H9 (cell line): ENCODE results near the gene SLC6A19. TPM values are rescaled to one million over a fixed set of nuclear protein-coding genes. Genes with fewer than 3 reads are reported as not detected.

Experiments used
- DNase-seq: peaks from one replicate; pipeline ENCODE4 v3.0.0-alpha.2; 2017
- H2AFZ ChIP-seq: one replicate; pipeline ENCODE4 v1.6.1; 2013; ENCODE audit warnings: mild to moderate bottlenecking, low read length, control low read depth, moderate library complexity
- H2AK5ac ChIP-seq: 2 replicates; pipeline ENCODE4 v1.6.1; 2013; ENCODE audit warnings: low read length, control low read depth, mixed read lengths; ENCODE audit not compliant: insufficient read length
- H2BK120ac ChIP-seq: one replicate; pipeline ENCODE4 v1.6.1; 2013; ENCODE audit warnings: low read depth, mild to moderate bottlenecking, low read length, control low read depth, inconsistent platforms; ENCODE audit not compliant: poor library complexity, severe bottlenecking
- H2BK12ac ChIP-seq: 2 replicates; pipeline ENCODE4 v1.6.1; 2013; ENCODE audit warnings: low read length, control low read depth, mixed read lengths, low read depth; ENCODE audit not compliant: insufficient read length
- H2BK15ac ChIP-seq: 2 replicates; pipeline ENCODE4 v1.6.1; 2013; ENCODE audit warnings: low read depth, low read length, control low read depth
- H2BK20ac ChIP-seq: one replicate; pipeline ENCODE4 v1.6.1; 2013; ENCODE audit warnings: low read depth, mild to moderate bottlenecking, low read length, control low read depth, inconsistent platforms; ENCODE audit not compliant: poor library complexity, severe bottlenecking
- H2BK5ac ChIP-seq: 2 replicates; pipeline ENCODE4 v1.6.1; 2013; ENCODE audit warnings: low read length, control low read depth, mixed read lengths; ENCODE audit not compliant: insufficient read length
- H3K14ac ChIP-seq: 2 replicates; pipeline ENCODE4 v1.6.1; 2013; ENCODE audit warnings: low read length, control low read depth; ENCODE audit not compliant: insufficient read depth
- H3K18ac ChIP-seq: 2 replicates; pipeline ENCODE4 v1.6.1; 2013; ENCODE audit warnings: low read depth, mild to moderate bottlenecking, mixed read lengths, low read length, control low read depth; ENCODE audit not compliant: insufficient read length
- H3K23ac ChIP-seq: 2 replicates; pipeline ENCODE4 v1.6.1; 2013; ENCODE audit warnings: low read length, control low read depth, mixed read lengths, low read depth; ENCODE audit not compliant: insufficient read length
- H3K23me2 ChIP-seq: 2 replicates; pipeline ENCODE4 v1.6.1; 2013; ENCODE audit warnings: low read depth, mild to moderate bottlenecking, mixed read lengths, low read length, control low read depth; ENCODE audit not compliant: insufficient read length, poor library complexity, severe bottlenecking
- H3K27ac ChIP-seq: 2 replicates; pipeline ENCODE4 v1.5.1; 2013; ENCODE audit warnings: low read length, control low read depth, mixed read lengths, low read depth; ENCODE audit not compliant: insufficient read length
- H3K27me3 ChIP-seq: 2 replicates; pipeline ENCODE4 v1.6.1; 2013; ENCODE audit warnings: low read length, control low read depth, inconsistent platforms; ENCODE audit not compliant: insufficient read depth
- H3K4ac ChIP-seq: 2 replicates; pipeline ENCODE4 v1.6.1; 2013; ENCODE audit warnings: low read depth, mild to moderate bottlenecking, control low read depth, inconsistent platforms, low read length, moderate library complexity
- H3K4me1 ChIP-seq: 2 replicates; pipeline ENCODE4 v1.6.1; 2013; ENCODE audit warnings: low read length, control low read depth, inconsistent platforms; ENCODE audit not compliant: insufficient read depth
- H3K4me2 ChIP-seq: 2 replicates; pipeline ENCODE4 v1.6.1; 2013; ENCODE audit warnings: low read length, control low read depth, mixed read lengths; ENCODE audit not compliant: insufficient read length, insufficient read depth
- H3K56ac ChIP-seq: 2 replicates; pipeline ENCODE4 v1.6.1; 2013; ENCODE audit warnings: low read depth, mild to moderate bottlenecking, mixed read lengths, low read length, control low read depth; ENCODE audit not compliant: insufficient read length
- H3K79me1 ChIP-seq: 2 replicates; pipeline ENCODE4 v1.6.1; 2013; ENCODE audit warnings: low read depth, mild to moderate bottlenecking, moderate library complexity, low read length, control low read depth, inconsistent platforms; ENCODE audit not compliant: insufficient read depth, poor library complexity, severe bottlenecking
- H3K79me2 ChIP-seq: 2 replicates; pipeline ENCODE4 v1.6.1; 2013; ENCODE audit warnings: low read length, control low read depth, inconsistent platforms; ENCODE audit not compliant: insufficient read depth
- H3K9ac ChIP-seq: 2 replicates; pipeline ENCODE4 v1.6.1; 2013; ENCODE audit warnings: low read length, control low read depth, mixed read lengths; ENCODE audit not compliant: insufficient read length; ENCODE audit errors: extremely low read depth
- H3K9me3 ChIP-seq: one replicate; pipeline ENCODE4 v1.6.1; 2013; ENCODE audit warnings: low read depth, low read length, inconsistent platforms; ENCODE audit not compliant: control insufficient read depth
- H3T11ph ChIP-seq: one replicate; pipeline ENCODE4 v1.6.1; 2013; ENCODE audit warnings: mild to moderate bottlenecking, low read length, control low read depth, inconsistent platforms
- H4K20me1 ChIP-seq: one replicate; pipeline ENCODE4 v1.6.1; 2013; ENCODE audit not compliant: control insufficient read depth, insufficient read length, insufficient read depth
- H4K5ac ChIP-seq: 2 replicates; pipeline ENCODE4 v1.6.1; 2013; ENCODE audit warnings: low read depth, mild to moderate bottlenecking, mixed read lengths, low read length, control low read depth; ENCODE audit not compliant: insufficient read length
- H4K8ac ChIP-seq: replicated peaks from 2 replicates; pipeline ENCODE4 v1.6.1; 2013; ENCODE audit warnings: low read length, control low read depth, mixed read lengths, low read depth; ENCODE audit not compliant: insufficient read length
- H4K91ac ChIP-seq: 2 replicates; pipeline ENCODE4 v1.6.1; 2013; ENCODE audit warnings: low read depth, mild to moderate bottlenecking, moderate library complexity, mixed read lengths, low read length, control low read depth; ENCODE audit not compliant: insufficient read length
- H3K27ac Mint-ChIP-seq, 3 experiments: 2 replicates in 2 of 3; 3 replicates in 1 of 3; pipeline ENCODE4 v1.8.0; 2020 to 2021; ENCODE audit warnings: mixed read lengths in 3 of 3, mild to moderate bottlenecking in 1 of 3, moderate library complexity in 1 of 3
- H3K27me3 Mint-ChIP-seq: 2 replicates; pipeline ENCODE4 v1.8.0; 2021; ENCODE audit warnings: low read depth, mild to moderate bottlenecking, moderate library complexity, mixed read lengths
- H3K36me3 Mint-ChIP-seq, 3 experiments: 2 replicates in 2 of 3; 3 replicates in 1 of 3; pipeline ENCODE4 v1.8.0; 2020 to 2021; ENCODE audit warnings: low read depth in 3 of 3, mixed read lengths in 3 of 3; ENCODE audit not compliant: insufficient read depth in 1 of 3
- H3K4me1 Mint-ChIP-seq, 2 experiments: 2 replicates each; pipeline ENCODE4 v1.8.0; 2020; ENCODE audit warnings: mixed read lengths in 2 of 2
- H3K4me3 Mint-ChIP-seq, 2 experiments: 2 replicates in 1 of 2; 3 replicates in 1 of 2; pipeline ENCODE4 v1.8.0; 2020 to 2021; ENCODE audit warnings: mild to moderate bottlenecking in 2 of 2, mixed read lengths in 2 of 2, moderate library complexity in 1 of 2
- H3K9me3 Mint-ChIP-seq, 2 experiments: 2 replicates in 1 of 2; 3 replicates in 1 of 2; pipeline ENCODE4 v1.8.0; 2020; ENCODE audit warnings: mild to moderate bottlenecking in 2 of 2, mixed read lengths in 2 of 2, moderate library complexity in 1 of 2
- CTCF ChIP-seq: fragments of 200-600 bp; sonication (generic); conservative IDR thresholded peaks from 3 replicates; pipeline ENCODE4 v1.8.0; 2021; ENCODE audit warnings: antibody characterized with exemption, mild to moderate bottlenecking
- WGBS: extraction: QIAGEN DNeasy Blood & Tissue Kit; methylation state at CpG from one replicate; pipeline ENCODE4 v1.1.7; 2013; ENCODE audit warnings: missing lambda C conversion rate, low lambda C conversion rate, mixed read lengths; ENCODE audit not compliant: insufficient read length; ENCODE audit errors: extremely low coverage; 5-methylcytosine and 5-hydroxymethylcytosine counted together
- total RNA-seq: library from RNA; stranded (reverse); gene quantifications from 2 replicates; pipeline ENCODE4 v1.2.1, GENCODE V29; 2021

Gene SLC6A19
- total RNA-seq, 1 experiment from 2014 or later, result not detected

GRCh38 chr5:1247811-1248210 lies 46.4 kb downstream of the SLC6A19 start:
- H3K36me3 Mint-ChIP-seq, result no peaks in the 10 kb centered on the region
- Histone ChIP-seq H3K79me1 (no peaks in the 10 kb centered on the region), H3K14ac (no peak overlapping the region), H2BK5ac (no peak overlapping the region), H3K23ac (no peak overlapping the region), H2BK20ac (no peak overlapping the region), H3K27ac (no peak overlapping the region), H3K4me2 (no peak overlapping the region), H4K91ac (no peak overlapping the region), H3K27me3 (no peaks in the 10 kb centered on the region), H2AFZ (no peak overlapping the region), H2BK12ac (no peak overlapping the region), H3K23me2 (no peaks in the 10 kb centered on the region), H4K5ac (no peak overlapping the region), H4K8ac (no peak overlapping the region), H3T11ph (no peak overlapping the region), H3K79me2 (no peaks in the 10 kb centered on the region), H3K18ac (no peak overlapping the region), H2BK120ac (no peak overlapping the region), H3K4me1 (no peaks in the 10 kb centered on the region), H3K4ac (no peak overlapping the region), H3K56ac (no peak overlapping the region), H3K9me3 (no peaks in the 10 kb centered on the region), H2BK15ac (no peak overlapping the region), H2AK5ac (no peak overlapping the region), H4K20me1 (no peaks in the 10 kb centered on the region), H3K9ac (no peak overlapping the region)
- no peak overlapping the region; a peak in 1 of 7 replicates for H3K27ac Mint-ChIP-seq
- TF ChIP-seq CTCF, result no peak
- peaks cover 11% of the 10 kb centered on the region for H3K27me3 Mint-ChIP-seq
- H3K9me3 Mint-ChIP-seq, result no peaks in the 10 kb centered on the region
- WGBS, result no CpG with 5 or more reads among the region's 6 CpGs
- no peak overlapping the region for H3K4me3 Mint-ChIP-seq
- no peak for DNase-seq
- peaks cover 4 to 16% of the 10 kb centered on the region in 2 experiments for H3K4me1 Mint-ChIP-seq
